HepG2 (cell line): ENCODE measurements around the gene CACNA1C. TPM values are rescaled to one million over a fixed set of nuclear protein-coding genes. Genes with fewer than 3 reads are reported as not detected.

ENCODE experiments used
- ATAC-seq: fragments of 200-7000 bp; cut with Tn5 transposase; 3 replicates; pipeline ENCODE4 v1.9.1; 2020; ENCODE audit warnings: mild to moderate bottlenecking, moderate library complexity
- BruUV-seq: library from RNA; stranded (reverse); fragments of 400-500 nt; replicated peaks from 2 replicates; lab custom pipeline; 2021; lab: Mats Ljungman, UMichigan
- CTCF ChIA-PET: fragments of 300-600 bp; formaldehyde crosslinking; extraction: SDS; loops from one replicate; lab custom pipeline; 2021; ENCODE audit warnings: low total read pairs, inconsistent platforms, low intra/inter-chr PET ratio; lab: Yijun Ruan, JAX
- POLR2A ChIA-PET: fragments of 350-600 bp; sonication (Branson Sonifier 250); formaldehyde crosslinking; loops from one replicate; lab custom pipeline; 2020; ENCODE audit warnings: antibody characterized with exemption, inconsistent platforms; lab: Yijun Ruan, JAX
- DNase-seq: peaks from one replicate; pipeline ENCODE4 v3.0.0-alpha.2; 2015; ENCODE audit warnings: low spot score
- FAIRE-seq: peaks from 3 replicates; lab custom pipeline; 2011; peaks lifted over from hg19 to GRCh38; lab: Jason Lieb, UNC
- H2AFZ ChIP-seq: one replicate; pipeline ENCODE4 v1.6.1; 2011; ENCODE audit warnings: low read length, inconsistent platforms
- H3K27ac ChIP-seq: fragments of 300-600 bp; 3 replicates; pipeline ENCODE4 v1.8.0; 2011; ENCODE audit warnings: mixed run types, mild to moderate bottlenecking, mixed read lengths, low read length, inconsistent platforms; ENCODE audit not compliant: insufficient read depth; ENCODE audit errors: extremely low read length
- H3K27me3 ChIP-seq, 2 experiments: fragments of 200-600 bp in 1 of 2; 2 replicates in 1 of 2; 3 replicates in 1 of 2; pipeline versions ENCODE4 v1.6.0 to v1.8.0; 2011; ENCODE audit warnings: low read length in 2 of 2, mild to moderate bottlenecking in 2 of 2, moderate library complexity in 2 of 2, inconsistent platforms in 1 of 2; ENCODE audit not compliant: insufficient read depth in 2 of 2, control insufficient read depth in 1 of 2
- H3K36me3 ChIP-seq, 2 experiments: fragments of 200-600 bp in 1 of 2; replicated peaks in 1 of 2; 2 replicates in 1 of 2; 3 replicates in 1 of 2; pipeline versions ENCODE4 v1.5.1 to v1.8.0; 2011; ENCODE audit warnings: low read length in 2 of 2, inconsistent platforms in 1 of 2; ENCODE audit not compliant: insufficient read depth in 2 of 2, control insufficient read depth in 1 of 2
- H3K4me1 ChIP-seq: 2 replicates; pipeline ENCODE4 v1.5.1; 2012; ENCODE audit warnings: low read length, inconsistent platforms; ENCODE audit not compliant: insufficient read depth
- H3K4me2 ChIP-seq: 2 replicates; pipeline ENCODE4 v1.6.0; 2011; ENCODE audit warnings: low read depth, low read length, inconsistent platforms
- H3K4me3 ChIP-seq, 3 experiments: fragments of 200-600 bp in 1 of 3; sonication (generic), shearing (Covaris generic) in 1 of 3; replicated peaks in 1 of 3; 2 replicates each; pipeline ENCODE4 v1.5.1; 2011 to 2016; ENCODE audit warnings: low read length in 3 of 3, inconsistent platforms in 2 of 3, low read depth in 2 of 3, mild to moderate bottlenecking in 2 of 3, control low read depth in 1 of 3, mixed read lengths in 1 of 3; ENCODE audit not compliant: insufficient read depth in 1 of 3
- H3K79me2 ChIP-seq: one replicate; pipeline ENCODE4 v1.6.1; 2011; ENCODE audit warnings: low read length, inconsistent platforms; ENCODE audit not compliant: insufficient read depth
- H3K9ac ChIP-seq: 2 replicates; pipeline ENCODE4 v1.6.0; 2011; ENCODE audit warnings: mild to moderate bottlenecking, low read depth, low read length, inconsistent platforms; ENCODE audit not compliant: insufficient read depth
- H3K9me3 ChIP-seq: 2 replicates; pipeline ENCODE4 v1.5.1; 2012; ENCODE audit warnings: mild to moderate bottlenecking, low read length
- H4K20me1 ChIP-seq: 2 replicates; pipeline ENCODE4 v1.6.0; 2011; ENCODE audit warnings: inconsistent platforms, mild to moderate bottlenecking, low read length, moderate library complexity; ENCODE audit not compliant: insufficient read depth
- DMAP1 ChIP-seq: IDR thresholded peaks from 2 replicates; pipeline ENCODE4 v1.6.1; 2016
- EEA1 ChIP-seq: sonication (generic); formaldehyde crosslinking; IDR thresholded peaks from 2 replicates; pipeline ENCODE4 v1.5.1; 2020; ENCODE audit warnings: mild to moderate bottlenecking, missing genetic modification reagents, borderline replicate concordance
- GATAD1 ChIP-seq: IDR thresholded peaks from 2 replicates; pipeline ENCODE4 v1.6.1; 2016; ENCODE audit warnings: missing genetic modification reagents, missing compliant biosample characterization
- HOXA9 ChIP-seq: sonication (generic); formaldehyde crosslinking; IDR thresholded peaks from 2 replicates; pipeline ENCODE4 v1.8.1; 2022; ENCODE audit warnings: missing genetic modification reagents, mild to moderate bottlenecking, moderate library complexity, borderline replicate concordance
- RORA ChIP-seq: sonication (generic); formaldehyde crosslinking; IDR thresholded peaks from 2 replicates; pipeline ENCODE4 v1.5.0; 2020; ENCODE audit warnings: mild to moderate bottlenecking, missing genetic modification reagents, moderate library complexity
- SPEN ChIP-seq: sonication (generic); formaldehyde crosslinking; IDR thresholded peaks from 2 replicates; pipeline ENCODE4 v1.5.1; 2020; ENCODE audit warnings: low read depth, mild to moderate bottlenecking, missing genetic modification reagents
- SUZ12 ChIP-seq: fragments of 150-350 bp; IDR thresholded peaks from 2 replicates; pipeline ENCODE4 v1.6.1; 2014; ENCODE audit warnings: low read depth, low read length
- ZNF276 ChIP-seq: sonication (generic); formaldehyde crosslinking; IDR thresholded peaks from 2 replicates; pipeline ENCODE4 v1.4.0; 2020; ENCODE audit warnings: mild to moderate bottlenecking, low read depth, missing genetic modification reagents
- ZNF737 ChIP-seq: sonication (generic); formaldehyde crosslinking; IDR thresholded peaks from 2 replicates; pipeline ENCODE4 v1.5.0; 2020; ENCODE audit warnings: missing genetic modification reagents, mild to moderate bottlenecking, borderline replicate concordance
- ZNF772 ChIP-seq: sonication (generic); formaldehyde crosslinking; IDR thresholded peaks from 2 replicates; pipeline ENCODE4 v1.5.0; 2020; ENCODE audit warnings: mild to moderate bottlenecking, missing genetic modification reagents
- WGBS: methylation state at CpG from one replicate; pipeline ENCODE4 v1.1.6; 2017; ENCODE audit warnings: low lambda C conversion rate; 5-methylcytosine and 5-hydroxymethylcytosine counted together
- in situ Hi-C: cut with HindIII; loops from 2 replicates; pipeline ENCODE4 v1.10.0; 2017; ENCODE audit warnings: low pct_unique_long_range_greater_than_20kb; ENCODE audit not compliant: extremely low pct_ligation_motif_present
- intact Hi-C: fragments of 100-400 bp; cut with micrococcal nuclease; formaldehyde crosslinking; loops from one replicate; pipeline ENCODE4 v1.10.0; 2022; ENCODE audit not compliant: unreplicated experiment
- polyA plus RNA-seq, 8 experiments: library from polyadenylated mRNA; depleted of rRNA in 3 of 8; stranded (reverse) in 7 of 8; unstranded in 1 of 8; fragments of >200 nt; fragmentation: Illumina TruSeq in 4 of 8; extraction: Trizol in 4 of 8; gene quantifications; 2 replicates each; pipeline versions ENCODE4 v1.2.1 to v1.2.3, GENCODE V29; 2011 to 2016; ENCODE audit warnings: low read depth in 4 of 8, missing spikeins in 1 of 8, mixed read lengths in 1 of 8; ENCODE audit not compliant: insufficient read depth in 1 of 8
- total RNA-seq, 5 experiments: library from RNA; depleted of rRNA; stranded (reverse); fragments of >200 nt; fragmentation: Illumina TruSeq; extraction: Trizol; gene quantifications; 2 replicates each; pipeline ENCODE4 v1.2.3, GENCODE V29; 2016; ENCODE audit warnings: low read depth in 1 of 5

The CACNA1C gene
- total and polyA plus RNA-seq, 2 of the 13 experiments (the other 11 are each of a cell fraction or from before 2014, with no cell fraction given), result not detected

- Histone ChIP-seq H3K79me2 (no peaks in the 10 kb centered on the region), H3K9me3 (no peaks in the 10 kb centered on the region), H3K36me3 (no peaks in the 10 kb centered on the region), H3K9ac (no peak overlapping the region), H4K20me1 (no peaks in the 10 kb centered on the region), H3K4me3 (no peak overlapping the region), H3K4me1 (no peaks in the 10 kb centered on the region), H3K27ac (no peak overlapping the region), H3K27me3 (peaks cover 7 to 89% of the 10 kb centered on the region in 2 experiments), H3K4me2 (no peak overlapping the region), H2AFZ (no peak overlapping the region)
- DNase-seq (no peak), FAIRE-seq (no peak), ATAC-seq (no peak)
- no TSS peak for BruUV-seq
- intact Hi-C loops, result no loop called here
- in situ Hi-C loops, result no loop called here
- 20% methylated on average over 2 of the region's 2 CpGs for WGBS
- CTCF ChIA-PET, result no interaction called here
- no peak for TF ChIP-seq ZNF737
- no peak for TF ChIP-seq SUZ12
- no peak for TF ChIP-seq ZNF772 (CRISPR knock-in tag)
- TF ChIP-seq GATAD1, result no peak
- TF ChIP-seq DMAP1, result no peak
- TF ChIP-seq SPEN (CRISPR knock-in tag), result no peak
- TF ChIP-seq ZNF276, result no peak
- no peak for TF ChIP-seq RORA (CRISPR knock-in tag)
- TF ChIP-seq HOXA9, result no peak
- POLR2A ChIA-PET, result no interaction called here
Observed at GRCh38 chr12:2646341-2646740, 593.6 kb downstream of the CACNA1C start.

DNA sequence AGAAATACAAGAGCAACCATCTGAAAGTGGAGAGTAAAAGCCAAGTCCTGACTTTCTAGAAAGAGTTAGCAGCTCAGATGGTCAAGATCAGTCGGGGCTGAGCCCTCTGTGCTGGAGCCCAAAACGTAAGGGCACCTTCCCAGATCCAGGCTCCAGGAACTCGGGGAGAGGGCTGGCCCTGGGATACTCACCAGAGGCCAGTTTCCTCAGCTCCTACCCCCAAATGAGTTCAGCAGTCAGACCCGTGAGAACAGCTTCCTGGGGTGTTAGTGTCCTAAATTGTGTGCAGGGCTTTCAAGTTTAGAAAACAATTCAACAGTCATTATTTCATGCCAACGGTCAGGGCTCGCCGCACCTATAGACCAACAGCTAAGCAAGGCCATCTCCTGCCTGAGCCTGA is 594.4 kb downstream of the CACNA1C start:
- H3K4me2 ChIP-seq, result no peak overlapping the region
- H3K36me3 ChIP-seq, result no peaks in the 10 kb centered on the region
- no peaks in the 10 kb centered on the region for H3K4me1 ChIP-seq
- TF ChIP-seq EEA1 (CRISPR knock-in tag), result no peak
- POLR2A ChIA-PET, result no interaction called here
- no TSS peak for BruUV-seq
- no peaks in the 10 kb centered on the region for H3K79me2 ChIP-seq
- peaks cover 9 to 89% of the 10 kb centered on the region in 2 experiments for H3K27me3 ChIP-seq
- in situ Hi-C loops (no loop called here), intact Hi-C loops (no loop called here)
- CTCF ChIA-PET, result no interaction called here
- no peak overlapping the region for H3K4me3 ChIP-seq
- H3K9ac ChIP-seq, result no peak overlapping the region
- FAIRE-seq, result no peak
- ATAC-seq, result no peak
- DNase-seq, result no peak
- no peak overlapping the region for H3K27ac ChIP-seq
- 0% methylated on average over 4 of the region's 7 CpGs for WGBS
- H4K20me1 ChIP-seq, result no peaks in the 10 kb centered on the region
- no peak overlapping the region for H2AFZ ChIP-seq
- H3K9me3 ChIP-seq, result no peaks in the 10 kb centered on the region
